K562 (cell line): ENCODE measurements around the gene NIN. TPM values are rescaled to one million over a fixed set of nuclear protein-coding genes. Genes with fewer than 3 reads are reported as not detected.

Source experiments
- ATAC-seq: fragments of 200-7000 bp; cut with Tn5 transposase; 3 replicates; pipeline ENCODE4 v1.9.1; 2020; ENCODE audit warnings: moderate library complexity
- BruUV-seq: library from RNA; stranded (reverse); fragments of 400-500 nt; replicated peaks from 2 replicates; lab custom pipeline; 2021; lab: Mats Ljungman, UMichigan
- CTCF ChIA-PET: fragments of 300-600 bp; formaldehyde crosslinking; extraction: SDS; loops from one replicate; lab custom pipeline; 2021; ENCODE audit warnings: low intra/inter-chr PET ratio; lab: Yijun Ruan, JAX
- POLR2A ChIA-PET: fragments of 300-600, 350-650 bp; sonication (Branson Sonifier 250); formaldehyde crosslinking; extraction: SDS; loops from one replicate; lab custom pipeline; 2021; ENCODE audit warnings: antibody characterized with exemption, inconsistent platforms; lab: Yijun Ruan, JAX
- DNase-seq, 4 experiments: peaks; one replicate each; pipeline versions ENCODE4 v3.0.0 to v3.0.0-alpha.2; 2011 to 2018; ENCODE audit warnings: low spot score in 3 of 4, mixed read lengths in 3 of 4; ENCODE audit errors: extremely low read depth in 1 of 4
- FAIRE-seq: peaks from 2 replicates; lab custom pipeline; 2011; peaks lifted over from hg19 to GRCh38; lab: Jason Lieb, UNC
- H2AFZ ChIP-seq: 2 replicates; pipeline ENCODE4 v1.6.0; 2011; ENCODE audit warnings: low read depth, low read length, control low read depth, inconsistent platforms
- H3K27ac ChIP-seq: fragments of 200-600 bp; 3 replicates; pipeline ENCODE4 v1.8.0; 2011; ENCODE audit warnings: low read depth, mild to moderate bottlenecking, control low read depth, inconsistent platforms, low read length, moderate library complexity, mixed read lengths; ENCODE audit errors: extremely low read depth
- H3K27me3 ChIP-seq, 2 experiments: fragments of 300-600 bp in 1 of 2; 2 replicates in 1 of 2; 3 replicates in 1 of 2; pipeline versions ENCODE4 v1.6.0 to v1.8.0; 2011; ENCODE audit warnings: inconsistent platforms in 2 of 2, low read length in 2 of 2, mild to moderate bottlenecking in 1 of 2, mixed read lengths in 1 of 2, moderate library complexity in 1 of 2; ENCODE audit not compliant: control insufficient read depth in 2 of 2, insufficient read depth in 2 of 2
- H3K36me3 ChIP-seq: fragments of 300-600 bp; 3 replicates; pipeline ENCODE4 v1.8.0; 2011; ENCODE audit warnings: mild to moderate bottlenecking, low read length, inconsistent platforms; ENCODE audit not compliant: control insufficient read depth, insufficient read depth
- H3K4me1 ChIP-seq, 2 experiments: fragments of 200-600 bp in 1 of 2; replicated peaks in 1 of 2; 2 replicates in 1 of 2; 3 replicates in 1 of 2; pipeline versions ENCODE4 v1.5.1 to v1.8.0; 2011; ENCODE audit warnings: inconsistent platforms in 2 of 2, low read length in 2 of 2, mild to moderate bottlenecking in 1 of 2, mixed read lengths in 1 of 2, moderate library complexity in 1 of 2; ENCODE audit not compliant: control insufficient read depth in 2 of 2, insufficient read depth in 2 of 2
- H3K4me2 ChIP-seq: 2 replicates; pipeline ENCODE4 v1.6.1; 2011; ENCODE audit warnings: low read length, control low read depth, inconsistent platforms, mixed read lengths; ENCODE audit not compliant: insufficient read depth
- H3K4me3 ChIP-seq: fragments of 200-600 bp; sonication (generic), shearing (Covaris generic); 2 replicates; pipeline ENCODE4 v1.5.1; 2016; ENCODE audit warnings: control low read depth, inconsistent platforms
- H3K79me2 ChIP-seq: fragments of 200-600 bp; 3 replicates; pipeline ENCODE4 v1.8.0; 2011; ENCODE audit warnings: low read length, inconsistent platforms; ENCODE audit not compliant: control insufficient read depth, insufficient read depth
- H3K9ac ChIP-seq, 2 experiments: 2 replicates each; pipeline versions ENCODE4 v1.6.0 to v1.6.1; 2011; ENCODE audit warnings: low read depth in 2 of 2, low read length in 2 of 2, control low read depth in 1 of 2, inconsistent platforms in 1 of 2, mild to moderate bottlenecking in 1 of 2, mixed read lengths in 1 of 2; ENCODE audit not compliant: insufficient read depth in 1 of 2
- H3K9me1 ChIP-seq: one replicate; pipeline ENCODE4 v1.6.0; 2011; ENCODE audit warnings: inconsistent platforms, mild to moderate bottlenecking, low read length, moderate library complexity; ENCODE audit not compliant: control insufficient read depth, insufficient read depth
- H3K9me3 ChIP-seq: replicated peaks from 2 replicates; pipeline ENCODE4 v1.5.1; 2011; ENCODE audit warnings: low read depth, low read length, inconsistent platforms; ENCODE audit not compliant: control insufficient read depth, insufficient read depth
- H4K20me1 ChIP-seq: replicated peaks from 2 replicates; pipeline ENCODE4 v1.6.1; 2011; ENCODE audit warnings: low read length, inconsistent platforms, mixed read lengths; ENCODE audit not compliant: control insufficient read depth, insufficient read depth
- AFF4 ChIP-seq: sonication (generic); formaldehyde crosslinking; IDR thresholded peaks from 2 replicates; pipeline ENCODE4 v1.8.0; 2023; ENCODE audit warnings: mild to moderate bottlenecking, missing genetic modification reagents
- ARID2 ChIP-seq: fragments of 450-650 bp; IDR thresholded peaks from 2 replicates; pipeline ENCODE4 v1.6.1; 2017; ENCODE audit warnings: antibody characterized with exemption, mild to moderate bottlenecking
- E2F6 ChIP-seq, 2 experiments: IDR thresholded peaks; 2 replicates each; pipeline ENCODE4 v1.6.1; 2011; ENCODE audit warnings: borderline replicate concordance in 1 of 2, control low read depth in 1 of 2, low read depth in 1 of 2, low read length in 1 of 2, mild to moderate bottlenecking in 1 of 2, mixed read lengths in 1 of 2, moderate library complexity in 1 of 2; ENCODE audit not compliant: insufficient read depth in 1 of 2, insufficient read length in 1 of 2, poor library complexity in 1 of 2, severe bottlenecking in 1 of 2; ENCODE audit errors: extremely low read depth in 1 of 2
- HMG20A ChIP-seq: fragments of 450-650 bp; formaldehyde crosslinking; conservative IDR thresholded peaks from 2 replicates; pipeline ENCODE4 v1.4.0; 2020; ENCODE audit warnings: mild to moderate bottlenecking, mixed read lengths
- HNRNPLL ChIP-seq: fragments of 200-400 bp; formaldehyde crosslinking; IDR thresholded peaks from 2 replicates; pipeline ENCODE4 v1.6.1; 2017; ENCODE audit warnings: low read length, low read depth, mild to moderate bottlenecking; ENCODE audit not compliant: poor library complexity, severe bottlenecking
- KAT7 ChIP-seq: sonication (generic); formaldehyde crosslinking; IDR thresholded peaks from 2 replicates; pipeline ENCODE4 v1.8.0; 2022; ENCODE audit warnings: missing genetic modification reagents, mild to moderate bottlenecking, borderline replicate concordance
- MBD2 ChIP-seq: sonication (generic); IDR thresholded peaks from 2 replicates; pipeline ENCODE4 v1.6.1; 2016; ENCODE audit warnings: low read depth, borderline replicate concordance
- RBFOX2 ChIP-seq: fragments of 200-400 bp; formaldehyde crosslinking; IDR thresholded peaks from 2 replicates; pipeline ENCODE4 v1.6.1; 2017; ENCODE audit warnings: low read depth, mild to moderate bottlenecking, low read length, moderate library complexity
- SOX6 ChIP-seq: fragments of 450-650 bp; IDR thresholded peaks from 2 replicates; pipeline ENCODE4 v1.6.1; 2014; ENCODE audit warnings: mild to moderate bottlenecking
- TCFL5 ChIP-seq: fragments of 250-450 bp; sonication (Bioruptor Pico); conservative IDR thresholded peaks from 2 replicates; pipeline ENCODE4 v1.6.1; 2021; ENCODE audit warnings: mild to moderate bottlenecking, moderate library complexity, matching md5 sums
- WGBS: fragments of 100-300 bp; shearing (Covaris generic); methylation state at CpG from one replicate; pipeline ENCODE4 v1.1.6; 2016; ENCODE audit warnings: low coverage, mixed read lengths; ENCODE audit not compliant: insufficient coverage; ENCODE audit errors: missing lambda C conversion rate; 5-methylcytosine and 5-hydroxymethylcytosine counted together
- in situ Hi-C: fragments of 300-500 bp; cut with MboI; formaldehyde crosslinking; loops from 4 replicates; pipeline ENCODE4 v1.15.0; 2018; ENCODE audit warnings: inconsistent platforms, mixed read lengths
- intact Hi-C: fragments of 100-400 bp; cut with micrococcal nuclease; formaldehyde crosslinking; loops from 2 replicates; pipeline ENCODE4 v1.14.2; 2022
- polyA plus RNA-seq, 8 experiments: library from polyadenylated mRNA; depleted of rRNA in 4 of 8; stranded (reverse) in 5 of 8; unstranded in 3 of 8; fragments of >200 nt; fragmentation: Nextera tagmentation in 2 of 8; fragmentation: Illumina TruSeq in 1 of 8; extraction: Ambion mirVana in 2 of 8; extraction: Trizol in 1 of 8; gene quantifications; 2 replicates each; pipeline versions ENCODE4 v1.2.1 to v1.2.3, GENCODE V29; 2011 to 2014; ENCODE audit warnings: inconsistent platforms in 1 of 8, missing spikeins in 1 of 8
- total RNA-seq, 7 experiments: library from RNA; depleted of rRNA in 6 of 7; stranded (reverse); fragments of >200 nt in 6 of 7; fragmentation: Illumina TruSeq in 2 of 7; extraction: Trizol in 2 of 7; gene quantifications; 2 replicates each; pipeline versions ENCODE4 v1.2.1 to v1.2.3, GENCODE V29; 2011 to 2021; ENCODE audit warnings: low replicate concordance in 1 of 7
- TF ChIP-seq, protein P1 (sequence below): fragments of 250-450 bp; sonication (Bioruptor Pico); IDR thresholded peaks from 2 replicates; pipeline ENCODE4 v1.5.0; 2021
- TF ChIP-seq, protein P2 (sequence below): sonication (generic); IDR thresholded peaks from 2 replicates; pipeline ENCODE4 v1.6.1; 2016

Gene NIN
- total and polyA plus RNA-seq, 9 of the 15 experiments (the other 6 are each of a cell fraction or from before 2014, with no cell fraction given): 0.84 to 8.4 (median 5.0) TPM

DNA sequence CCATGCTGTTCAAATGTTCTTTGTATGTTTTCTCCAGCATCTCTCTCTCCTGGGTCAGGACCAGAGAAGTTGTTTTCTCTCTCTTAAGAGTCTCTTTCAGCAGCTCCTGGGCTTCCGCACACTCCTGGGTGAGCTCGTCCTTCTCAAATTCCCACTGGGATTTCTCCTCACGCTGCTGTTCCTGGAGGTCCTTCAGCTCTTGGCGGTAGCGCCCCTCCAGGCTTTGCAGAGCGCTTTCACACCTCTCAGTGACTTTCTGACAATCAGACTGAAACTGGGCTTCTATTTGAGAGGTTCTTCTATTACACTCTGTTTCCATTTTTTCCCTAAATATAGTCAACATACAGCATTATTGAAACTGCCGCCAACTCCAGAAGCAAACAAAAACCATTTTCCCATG, 72.7 kb downstream of the NIN start:
- WGBS: 80% methylated on average over 7 of the region's 7 CpGs
- no TSS peak for BruUV-seq
- H3K79me2 ChIP-seq: no peaks in the 10 kb centered on the region
- no peaks in the 10 kb centered on the region for H4K20me1 ChIP-seq
- ATAC-seq (no peak), FAIRE-seq (no peak), DNase-seq (no peak)
- H3K4me2 ChIP-seq: no peak overlapping the region
- no peaks in the 10 kb centered on the region for H3K9me1 ChIP-seq
- no peak overlapping the region for H3K9ac ChIP-seq
- ChIA-PET CTCF (no interaction called here), POLR2A (no interaction called here)
- no peaks in the 10 kb centered on the region for H3K9me3 ChIP-seq
- H3K36me3 ChIP-seq: no peaks in the 10 kb centered on the region
- H2AFZ ChIP-seq: no peak overlapping the region
- intact Hi-C loops (no loop called here), in situ Hi-C loops (no loop called here)
- no peaks in the 10 kb centered on the region for H3K4me1 ChIP-seq
- no peak overlapping the region for H3K27ac ChIP-seq
- no peak overlapping the region for H3K4me3 ChIP-seq
- TF ChIP-seq, protein P1, sequence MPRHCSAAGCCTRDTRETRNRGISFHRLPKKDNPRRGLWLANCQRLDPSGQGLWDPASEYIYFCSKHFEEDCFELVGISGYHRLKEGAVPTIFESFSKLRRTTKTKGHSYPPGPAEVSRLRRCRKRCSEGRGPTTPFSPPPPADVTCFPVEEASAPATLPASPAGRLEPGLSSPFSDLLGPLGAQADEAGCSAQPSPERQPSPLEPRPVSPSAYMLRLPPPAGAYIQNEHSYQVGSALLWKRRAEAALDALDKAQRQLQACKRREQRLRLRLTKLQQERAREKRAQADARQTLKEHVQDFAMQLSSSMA (CRISPR knock-in tag): no peak
- TF ChIP-seq AFF4 (CRISPR knock-in tag): no peak
- no peak for TF ChIP-seq ARID2
- TF ChIP-seq KAT7 (CRISPR knock-in tag): no peak
- no peak for TF ChIP-seq HNRNPLL
- TF ChIP-seq, protein P2, sequence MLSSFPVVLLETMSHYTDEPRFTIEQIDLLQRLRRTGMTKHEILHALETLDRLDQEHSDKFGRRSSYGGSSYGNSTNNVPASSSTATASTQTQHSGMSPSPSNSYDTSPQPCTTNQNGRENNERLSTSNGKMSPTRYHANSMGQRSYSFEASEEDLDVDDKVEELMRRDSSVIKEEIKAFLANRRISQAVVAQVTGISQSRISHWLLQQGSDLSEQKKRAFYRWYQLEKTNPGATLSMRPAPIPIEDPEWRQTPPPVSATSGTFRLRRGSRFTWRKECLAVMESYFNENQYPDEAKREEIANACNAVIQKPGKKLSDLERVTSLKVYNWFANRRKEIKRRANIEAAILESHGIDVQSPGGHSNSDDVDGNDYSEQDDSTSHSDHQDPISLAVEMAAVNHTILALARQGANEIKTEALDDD: no peak
- TF ChIP-seq E2F6 (IDR thresholded peaks at IDR 0.05; ENCODE audit: borderline replicate concordance in 1 of 2, extremely low read depth in 1 of 2, insufficient read depth in 1 of 2, insufficient read length in 1 of 2, low read depth in 1 of 2, low read length in 1 of 2, poor library complexity in 1 of 2, severe bottlenecking in 1 of 2): no peak
- TF ChIP-seq SOX6: no peak
- TF ChIP-seq HMG20A (CRISPR knock-in tag): no peak
- TF ChIP-seq TCFL5 (CRISPR knock-in tag): no peak
- TF ChIP-seq MBD2: no peak
- no peak for TF ChIP-seq RBFOX2
- no peaks in the 10 kb centered on the region for H3K27me3 ChIP-seq
